ENCODE results near the gene ADAMTS12.
"Not testable (repeated sequence)": the region's sequence is repeated elsewhere in the genome, so short reads cannot be mapped to it uniquely, and the experiment has no call there.

Gene ADAMTS12

GRCh38 chr5:33563983-33564908, 327.5 kb downstream of the ADAMTS12 start:
- DNase-seq: no peak

- no peak for DNase-seq
Measured at GRCh38 chr5:33563530-33563929, 328.3 kb downstream of the ADAMTS12 start.

- DNase-seq: no peak
Measured at GRCh38 chr5:33558489-33558888, 333.3 kb downstream of the ADAMTS12 start.

- no peak for DNase-seq
Measured at GRCh38 chr5:33557605-33558004, 334.2 kb downstream of the ADAMTS12 start.

GRCh38 chr5:33556330-33557328, 335.2 kb downstream of the ADAMTS12 start:
- no peak for DNase-seq

DNA sequence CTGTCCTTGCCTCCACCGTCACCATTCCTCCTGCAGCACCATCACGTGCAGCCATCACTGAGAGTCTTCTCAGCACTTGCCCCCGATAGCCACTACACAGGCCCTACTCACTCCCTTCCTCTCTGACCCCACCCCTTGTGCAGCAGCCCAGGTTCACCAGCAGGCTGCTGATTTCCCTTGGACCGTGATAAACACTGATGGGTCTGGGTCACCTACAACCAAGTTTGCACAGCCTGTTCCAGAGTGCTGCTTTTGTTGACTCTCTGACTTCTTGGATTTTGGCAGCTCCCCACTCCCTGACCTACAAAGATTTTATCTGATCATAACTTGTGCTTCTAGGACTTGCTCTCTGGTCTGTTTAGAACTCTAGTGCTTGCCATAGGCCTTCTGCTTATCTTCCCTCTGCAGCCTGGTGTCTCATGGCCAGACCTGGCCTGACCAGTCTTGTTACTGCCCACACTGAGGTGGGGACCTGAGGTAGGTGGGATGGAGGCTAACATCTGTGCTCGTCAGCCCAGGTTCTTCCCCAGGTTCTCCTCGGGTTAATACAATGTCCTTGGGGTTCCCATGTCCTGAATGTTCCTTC, 341.7 kb downstream of the ADAMTS12 start:
- DNase-seq: no peak

DNA sequence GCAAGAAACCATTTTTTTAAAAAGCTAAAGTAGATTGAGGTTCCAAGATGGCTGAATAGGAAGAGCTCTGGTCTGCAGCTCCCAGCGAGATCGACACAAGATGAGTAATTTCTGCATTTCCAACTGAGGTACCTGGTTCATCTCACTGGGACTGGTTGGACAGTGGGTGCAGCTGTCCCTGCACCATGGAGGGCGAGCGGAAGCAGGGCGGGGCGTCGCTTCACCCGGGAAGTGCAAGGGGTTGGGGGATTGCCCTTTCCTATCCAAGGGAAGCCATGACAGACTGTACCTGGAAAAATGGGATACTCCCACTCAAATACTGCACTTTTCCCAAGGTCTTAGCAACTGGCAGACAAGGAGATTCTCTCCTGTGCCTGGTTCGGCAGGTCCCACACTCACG, 352.0 kb downstream of the ADAMTS12 start:
- DNase-seq: not testable (repeated sequence)

DNA sequence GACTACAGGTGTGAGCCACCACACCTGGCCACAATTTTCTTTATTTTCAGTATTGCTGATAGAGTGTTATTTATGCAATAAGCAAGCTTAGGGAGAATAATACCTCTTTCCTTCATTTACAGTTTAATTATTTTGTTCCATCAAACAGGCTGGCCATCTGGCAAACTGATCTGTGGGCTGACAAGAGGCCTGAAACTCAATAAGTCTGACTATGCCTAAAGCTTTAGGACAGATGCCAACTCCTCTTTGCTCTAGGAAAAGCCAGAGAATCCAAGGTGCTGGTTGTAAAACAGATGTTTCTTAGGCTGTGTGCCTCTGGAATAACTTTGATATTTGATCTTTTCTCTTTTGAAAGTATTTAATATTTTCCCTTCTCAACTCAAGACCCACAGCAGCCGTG, 352.6 kb downstream of the ADAMTS12 start:
- DNase-seq: no peak

DNA sequence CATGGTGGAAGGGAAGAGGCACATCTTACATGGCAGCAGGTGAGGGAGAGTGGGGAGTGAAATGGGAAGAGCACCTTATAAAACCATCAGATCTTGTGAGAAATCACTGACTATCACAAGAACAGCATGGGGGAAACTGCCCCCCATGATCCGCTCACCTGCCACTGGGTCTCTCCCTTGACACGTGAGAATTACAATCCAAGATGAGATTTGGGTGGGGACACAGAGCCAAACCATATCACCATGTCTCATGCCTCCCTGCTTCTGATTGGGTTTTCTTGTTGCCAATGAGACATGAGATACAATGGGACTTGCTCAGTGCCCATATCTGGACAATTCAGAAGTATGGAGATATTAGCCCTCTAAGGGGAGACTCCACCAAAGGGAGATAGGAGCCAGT, 353.6 kb downstream of the ADAMTS12 start:
- no peak for DNase-seq

DNA sequence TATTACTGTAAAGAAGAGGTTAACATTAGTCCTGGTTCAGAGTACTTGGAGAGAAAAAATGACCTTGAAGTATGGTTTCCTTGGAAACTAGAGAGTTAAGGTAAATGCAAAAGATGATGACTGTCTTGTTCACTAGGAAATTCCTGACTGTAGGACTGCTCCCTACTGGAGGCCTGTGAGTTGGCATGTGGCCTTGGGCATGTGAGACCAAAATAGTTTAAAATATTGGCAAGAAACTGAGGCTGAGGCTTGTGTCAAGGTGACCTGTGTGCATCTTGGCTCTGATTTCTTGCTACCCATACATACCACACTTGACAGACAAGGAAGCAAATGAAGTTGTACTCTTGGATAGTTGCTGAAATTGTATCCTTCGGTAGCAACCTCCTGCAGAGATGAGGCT, 354.6 kb downstream of the ADAMTS12 start:
- DNase-seq: no peak

DNA sequence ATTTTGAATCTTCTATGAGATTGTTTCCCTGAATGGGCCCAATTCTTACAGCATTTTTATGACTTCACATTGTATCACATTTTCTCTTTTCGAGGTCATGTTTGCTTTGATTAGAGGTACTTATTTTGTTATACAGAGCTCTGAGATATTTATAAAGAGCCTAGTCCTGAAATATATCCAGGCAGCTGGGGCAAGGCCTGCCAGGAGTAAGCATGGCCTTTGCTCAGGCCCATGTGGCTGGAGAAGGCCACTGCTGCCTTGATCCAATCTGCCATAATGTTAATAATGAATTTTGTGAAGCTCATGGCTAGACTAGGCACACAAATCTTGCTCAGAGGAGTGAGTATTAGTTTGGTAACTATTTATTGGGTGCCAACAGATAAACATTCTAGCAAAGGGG, 355.0 kb downstream of the ADAMTS12 start:
- DNase-seq: no peak

GRCh38 chr5:33531824-33532223, 360.0 kb downstream of the ADAMTS12 start:
- no peak for DNase-seq

DNA sequence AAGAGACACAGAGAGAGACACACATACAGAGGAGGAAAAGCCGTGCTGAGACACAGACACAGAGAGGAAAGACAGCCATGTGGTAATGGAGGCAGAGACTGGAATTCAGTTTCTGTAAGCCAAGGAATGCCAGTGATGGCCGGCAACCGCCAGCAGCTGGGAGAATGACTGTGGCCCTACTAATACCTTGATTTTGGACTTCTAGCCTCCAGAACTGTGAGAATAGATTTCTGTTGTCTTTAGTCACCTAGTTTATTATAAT, 360.8 kb downstream of the ADAMTS12 start:
- no peak for DNase-seq

DNA sequence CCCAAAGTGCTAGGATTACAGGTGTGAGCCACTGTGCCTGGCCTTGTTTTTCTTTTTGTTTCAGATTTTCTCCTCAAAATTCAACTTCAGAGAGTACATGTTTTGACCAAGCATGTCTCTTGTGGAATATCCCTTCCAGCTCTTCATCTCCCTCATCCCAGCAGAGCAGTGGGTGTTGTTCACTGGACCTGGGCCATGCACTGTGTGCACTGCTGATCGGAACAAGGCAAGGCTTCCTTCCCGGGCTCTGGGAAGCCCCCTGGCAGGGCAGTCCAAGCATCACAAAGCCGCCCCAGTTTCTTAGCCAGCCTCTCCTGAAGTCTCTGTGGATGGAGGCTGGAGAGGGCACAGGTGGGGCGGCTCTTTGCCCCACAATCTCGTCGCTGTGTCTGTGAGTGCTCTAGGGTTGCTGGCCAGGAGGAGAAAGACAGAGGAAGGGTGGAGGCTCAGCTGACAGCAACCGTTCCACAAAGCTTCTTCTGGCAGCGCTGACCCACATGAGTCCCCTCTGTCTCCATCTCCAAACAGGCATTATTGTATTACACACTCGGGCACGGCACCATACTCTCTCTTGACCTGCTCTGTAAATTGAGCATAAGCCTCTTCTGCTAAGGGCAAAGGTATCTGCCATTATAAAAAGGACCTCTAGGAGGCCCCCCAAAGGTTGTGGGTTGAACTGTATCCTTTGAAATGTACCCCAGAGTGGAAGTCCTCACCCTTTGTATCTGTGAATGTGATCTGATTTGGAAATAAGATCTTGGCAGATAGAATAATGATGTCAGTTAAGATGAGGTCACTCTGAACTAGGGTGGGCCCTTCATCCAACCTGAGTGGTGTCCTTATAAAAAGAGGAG, 361.4 kb downstream of the ADAMTS12 start:
- DNase-seq: no peak

GRCh38 chr5:33527696-33528095, 364.1 kb downstream of the ADAMTS12 start:
- DNase-seq: no peak

DNA sequence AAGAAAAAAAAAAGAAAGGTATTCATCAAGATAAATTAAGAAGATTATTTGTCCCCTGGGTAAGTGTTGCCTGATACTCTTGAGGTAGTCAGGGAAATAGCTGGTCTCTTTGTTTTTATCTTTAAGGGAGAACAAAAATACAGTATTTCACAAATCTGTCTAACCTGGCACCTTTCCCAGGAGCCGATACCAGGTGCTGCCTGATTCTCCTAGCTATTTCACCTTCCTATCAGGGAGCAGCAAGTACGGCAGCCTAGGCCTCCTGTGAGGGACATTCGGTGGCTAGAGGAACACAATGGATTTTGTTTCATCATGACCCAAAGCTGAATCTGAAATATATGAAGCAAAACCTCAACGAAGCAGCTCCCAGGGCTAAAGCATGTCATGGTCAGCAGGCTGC, 365.0 kb downstream of the ADAMTS12 start:
- no peak for DNase-seq

DNA sequence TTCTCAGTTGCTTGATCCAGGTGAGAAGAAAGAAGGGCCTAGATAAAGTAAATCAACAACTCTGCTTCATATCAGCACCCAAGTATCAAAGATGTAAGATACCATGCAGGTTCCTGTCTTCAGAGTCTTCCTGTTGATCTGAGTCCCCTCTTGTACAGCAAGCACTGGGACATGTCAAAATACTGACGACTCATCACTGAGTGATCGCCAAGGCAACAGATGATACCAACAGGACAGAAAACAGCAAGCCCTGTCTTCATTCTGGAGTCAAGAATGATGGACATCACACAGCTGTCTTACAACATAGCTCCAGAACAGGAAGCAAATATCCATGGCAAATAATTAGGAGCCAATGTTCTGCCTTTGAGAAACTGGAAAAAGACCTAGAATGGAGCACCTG, 367.3 kb downstream of the ADAMTS12 start:
- DNase-seq: no peak

GRCh38 chr5:33523208-33523771, 368.5 kb downstream of the ADAMTS12 start:
- DNase-seq: no peak

DNA sequence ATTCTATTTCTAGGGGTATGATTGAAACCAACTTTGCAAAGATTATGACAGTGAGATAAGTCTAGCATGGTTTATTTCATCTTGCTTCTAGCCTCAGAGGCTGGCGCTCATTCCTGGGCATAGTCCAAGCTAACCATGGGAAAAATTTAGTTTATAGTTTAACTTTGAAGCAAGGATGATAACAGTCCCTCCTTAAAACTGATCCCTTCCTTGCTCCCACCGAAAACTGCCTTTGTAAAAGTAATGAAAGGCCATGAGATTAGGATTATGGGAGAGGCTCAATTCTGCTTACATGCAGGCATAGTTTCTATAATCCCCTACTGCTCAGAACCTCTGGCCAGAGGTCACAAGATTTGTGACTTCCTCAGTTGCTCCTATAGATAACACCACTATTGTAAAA, 375.4 kb downstream of the ADAMTS12 start:
- DNase-seq: no peak

DNA sequence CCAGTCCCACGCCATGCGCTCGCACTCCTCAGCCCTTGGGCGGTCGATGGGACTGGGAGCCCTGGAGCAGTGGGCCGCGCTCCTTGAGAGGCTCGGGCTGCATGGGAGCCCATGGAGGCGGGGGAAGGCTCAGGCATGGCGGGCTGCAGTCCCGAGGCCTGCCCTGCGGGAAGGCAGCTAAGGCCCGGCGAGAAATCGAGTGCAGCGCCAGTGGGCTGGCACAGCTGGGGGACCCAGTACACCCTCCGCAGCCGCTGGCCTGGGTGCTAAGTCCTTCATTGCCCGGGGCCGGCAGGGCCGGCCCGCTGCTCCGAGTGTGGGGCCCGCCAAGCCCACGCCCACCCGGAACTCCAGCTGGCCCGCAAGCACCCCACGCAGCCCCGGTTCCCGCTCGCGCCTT, 376.4 kb downstream of the ADAMTS12 start:
- not testable (repeated sequence) for DNase-seq

DNA sequence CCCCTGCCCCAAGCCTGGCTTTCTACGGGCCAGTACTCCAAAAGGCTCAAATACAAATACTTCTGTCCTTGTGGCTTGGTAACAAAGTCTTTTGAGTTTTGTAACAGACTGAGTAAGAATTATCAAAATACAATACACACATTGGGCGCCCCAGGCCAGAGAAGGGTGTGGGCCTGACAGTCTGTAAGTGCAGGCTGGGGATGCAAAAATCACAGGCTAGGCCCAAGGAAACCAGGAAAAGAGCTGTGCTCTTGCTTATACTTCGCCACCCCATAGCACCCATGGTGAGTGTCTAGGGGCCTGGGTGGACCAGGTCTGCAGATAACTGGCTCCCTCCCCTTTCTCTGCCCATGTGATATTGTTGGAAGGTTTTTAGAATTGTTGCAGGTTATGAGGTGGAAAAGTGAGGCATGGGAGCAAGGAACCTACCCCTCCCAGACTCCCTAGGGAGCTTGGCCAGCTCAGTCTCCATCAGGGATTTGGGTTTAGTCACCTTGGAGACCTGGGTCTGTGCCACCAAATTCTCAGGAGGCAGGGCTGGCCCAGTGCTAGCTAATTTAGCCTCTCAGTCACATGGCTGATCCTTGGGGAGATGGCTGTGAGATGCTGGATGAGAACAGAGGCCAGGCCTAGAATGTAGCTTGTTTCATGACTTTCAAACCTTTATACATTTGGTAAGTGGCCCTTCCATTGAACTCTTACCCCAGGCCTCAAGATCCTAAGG, 378.2 kb downstream of the ADAMTS12 start:
- no peak for DNase-seq

- no peak for DNase-seq
Measured at GRCh38 chr5:33509036-33509435, 382.8 kb downstream of the ADAMTS12 start.
